WI38 (cell line): ENCODE data around the gene STOML3.

Experiments
- H3K4me3 ChIP-seq: 2 replicates; pipeline ENCODE4 v1.5.1; 2011; ENCODE audit warnings: low read depth, mild to moderate bottlenecking, control low read depth, low read length
- CTCF ChIP-seq: IDR thresholded peaks from 2 replicates; pipeline ENCODE4 v1.5.1; 2012; ENCODE audit warnings: low read depth, mild to moderate bottlenecking, control low read depth, low read length

Gene STOML3

DNA sequence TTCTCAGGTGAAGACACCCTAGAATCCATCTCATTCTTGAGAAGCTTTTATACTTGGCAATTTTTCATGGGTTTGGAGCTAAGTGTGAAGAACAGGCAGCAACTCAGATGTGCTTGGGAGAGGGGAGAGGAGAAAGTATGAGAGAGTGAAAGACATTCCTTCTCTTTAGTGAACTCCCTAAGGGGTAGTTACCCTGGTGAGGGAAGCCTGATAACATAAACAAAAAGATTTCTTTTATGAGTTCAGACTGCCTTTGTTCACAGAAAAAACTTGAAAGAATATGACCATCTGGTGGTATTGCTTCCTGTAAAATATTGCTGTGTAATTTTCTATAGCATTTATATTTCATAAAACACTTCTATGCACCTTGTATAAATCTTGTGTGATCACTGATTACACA lies at the start of gene STOML3:
Gene STOML3 (minus strand): TSS at position 139 of the 400 bp plus-strand sequence. CDS start 110 bp downstream, at position 29.
- no peak for TF ChIP-seq CTCF
- no peak within 1 kb of the TSS for H3K4me3 ChIP-seq

- no peak for TF ChIP-seq CTCF
- H3K4me3 ChIP-seq = no peak overlapping the region
Measured at GRCh38 chr13:39040206-39040605, 49.6 kb upstream of the STOML3 start.

- no peak for TF ChIP-seq CTCF
- H3K4me3 ChIP-seq = peak overlapping the region; percentile 72
Measured at GRCh38 chr13:39039041-39039440, 48.4 kb upstream of the STOML3 start.

- no peak for TF ChIP-seq CTCF
- peak overlapping the region; percentile 72 for H3K4me3 ChIP-seq
Measured at GRCh38 chr13:39038569-39039030, 48.0 kb upstream of the STOML3 start.

DNA sequence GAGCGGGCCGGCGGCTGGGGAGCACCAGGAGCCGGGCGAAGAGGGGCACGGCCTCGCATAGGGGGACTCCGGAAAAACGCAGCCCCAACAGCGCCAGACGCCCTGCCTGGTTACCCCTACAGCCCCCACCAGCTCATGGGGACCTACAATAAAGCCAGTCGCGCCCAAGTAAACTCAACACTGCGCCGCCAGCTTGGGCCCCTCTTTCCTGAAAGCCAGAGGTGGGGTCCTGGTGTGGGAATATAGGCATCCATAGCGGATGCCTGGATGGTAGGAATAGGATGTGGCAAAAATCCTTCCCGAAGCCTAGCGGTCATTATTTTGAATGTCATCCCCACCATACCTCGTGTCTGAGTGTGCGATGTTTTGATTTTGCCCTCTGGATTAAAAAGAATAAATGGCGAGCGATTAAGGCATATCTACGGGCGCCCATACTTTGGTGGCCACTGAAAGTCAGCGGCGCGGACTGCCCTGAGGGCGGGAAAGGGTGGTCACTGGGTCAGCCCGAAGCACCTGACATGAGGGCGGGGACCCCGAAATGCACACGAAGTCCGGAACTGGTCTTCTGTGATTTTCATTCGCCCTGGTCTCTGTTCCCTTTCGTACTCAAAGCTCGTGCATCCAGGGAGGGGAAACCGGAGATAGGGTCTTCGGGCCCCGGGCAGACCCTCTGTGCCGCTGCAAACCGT lies 47.4 kb upstream of the STOML3 start, which contains the start of the genes NHLRC3 and PROSER1:
Gene NHLRC3 (plus strand): TSS at position 577 of the 689 bp plus-strand sequence. CDS start 184 bp downstream, outside the sequence.
Gene PROSER1 (minus strand): TSS at position 210 of the 689 bp plus-strand sequence. CDS start 847 bp downstream, outside the sequence.
- peak within 1 kb of the TSS; percentile 72 for H3K4me3 ChIP-seq
- TF ChIP-seq CTCF = no peak

DNA sequence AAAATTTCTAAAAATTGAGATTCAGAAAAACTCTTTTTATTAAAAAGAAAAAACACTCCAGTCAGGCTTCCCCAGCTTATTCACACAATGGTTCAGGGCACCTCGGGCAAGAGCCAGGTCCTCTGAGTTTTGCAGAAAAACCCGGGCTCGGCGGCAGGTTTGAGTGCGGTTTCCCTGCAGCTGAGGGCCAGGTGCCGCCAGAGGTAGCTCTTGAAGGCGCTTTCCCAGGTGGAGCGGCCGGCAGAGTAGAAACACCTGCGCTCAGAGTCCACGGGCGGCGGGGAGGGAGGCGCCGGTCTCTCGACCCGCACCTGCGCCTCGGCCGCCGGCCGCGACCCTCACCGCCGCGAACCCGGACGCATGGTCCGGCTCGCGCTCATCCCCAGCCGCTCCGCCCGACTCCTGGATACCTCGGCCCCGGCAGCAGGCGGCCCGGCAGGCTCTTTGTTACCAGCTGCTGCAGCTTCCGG lies 46.8 kb upstream of the STOML3 start:
- no peak for TF ChIP-seq CTCF

GRCh38 chr13:39036212-39036611 lies 45.6 kb upstream of the STOML3 start:
- H3K4me3 ChIP-seq = peak overlapping the region; percentile 72
- TF ChIP-seq CTCF = no peak

More for the DNA sequence above, 46.8 kb upstream of the STOML3 start:
- peak overlapping the region; percentile 72 for H3K4me3 ChIP-seq
